Gastroesophageal sphincter (tissue), 4 donors: Measurements from ENCODE around the gene IL18R1. TPM values are rescaled to one million over a fixed set of nuclear protein-coding genes. Genes with fewer than 3 reads are reported as not detected.

ENCODE experiments used
- ATAC-seq: fragments of 150-250 bp; one replicate; pipeline ENCODE4 v1.9.1; 2016; ENCODE audit warnings: mild to moderate bottlenecking, moderate library complexity
- H3K27ac ChIP-seq, 4 donors: fragments of 200-600 bp; sonication (generic) in 3 of 4; 1 replicate in 3 of 4; 2 replicates in 1 of 4; pipeline ENCODE4 v1.5.1; 2016 to 2019
- H3K27me3 ChIP-seq: fragments of 200-600 bp; sonication (generic); one replicate; pipeline ENCODE4 v1.5.1; 2019
- H3K36me3 ChIP-seq, 2 donors: fragments of 200-600 bp; sonication (generic); one replicate each; pipeline ENCODE4 v1.5.1; 2019; ENCODE audit warnings: control low read depth in 1 of 2
- H3K4me1 ChIP-seq, 3 donors: fragments of 200-600 bp; sonication (generic); 1 replicate in 2 of 3; 2 replicates in 1 of 3; pipeline ENCODE4 v1.5.1; 2016 to 2019; ENCODE audit warnings: control low read depth in 2 of 3
- H3K4me3 ChIP-seq, 2 donors: fragments of 200-600 bp; sonication (generic); one replicate each; pipeline ENCODE4 v1.5.1; 2019; ENCODE audit warnings: mild to moderate bottlenecking in 1 of 2, moderate library complexity in 1 of 2
- H3K9me3 ChIP-seq, 3 donors: fragments of 200-600 bp; sonication (generic); one replicate each; pipeline ENCODE4 v1.5.1; 2017 to 2019; ENCODE audit warnings: control low read depth in 2 of 3
- EP300 ChIP-seq: sonication (generic); formaldehyde crosslinking; IDR thresholded peaks from one replicate; pipeline ENCODE4 v1.6.1; 2017; ENCODE audit warnings: antibody characterized with exemption, mild to moderate bottlenecking
- POLR2A ChIP-seq, 2 donors: fragments of 450-650 bp; IDR thresholded peaks; one replicate each; pipeline ENCODE4 v1.6.1; 2017; ENCODE audit warnings: antibody characterized with exemption in 2 of 2, mild to moderate bottlenecking in 2 of 2, moderate library complexity in 1 of 2
- POLR2AphosphoS5 ChIP-seq: sonication (generic); formaldehyde crosslinking; IDR thresholded peaks from one replicate; pipeline ENCODE4 v1.6.1; 2017; ENCODE audit warnings: antibody characterized with exemption
- WGBS, 2 donors: methylation state at CpG; one replicate each; pipeline ENCODE4 v1.1.5; 2018; ENCODE audit warnings: low coverage in 1 of 2; 5-methylcytosine and 5-hydroxymethylcytosine counted together
- total RNA-seq, 4 donors: library from RNA; depleted of rRNA; stranded (reverse); fragments of >200 nt; gene quantifications; one replicate each; pipeline ENCODE4 v1.1.0, GENCODE V29; 2016
- TF ChIP-seq, protein P1 (sequence below), 4 experiments: fragments of 200-600 bp in 2 of 4; fragments of 450-650 bp in 2 of 4; sonication (generic) in 1 of 4; IDR thresholded peaks; one replicate each; pipeline ENCODE4 v1.5.1; 2017 to 2019; ENCODE audit warnings: antibody characterized with exemption in 4 of 4, mild to moderate bottlenecking in 2 of 4, moderate library complexity in 2 of 4

Gene IL18R1
- total RNA-seq, 4 donors from 2014 or later: 2.1 to 14.9 (median 5.0) TPM

- Histone ChIP-seq H3K4me3 (no peak overlapping the region), H3K4me1 (no peaks in the 10 kb centered on the region), H3K9me3 (peaks cover 0 to 22% (median 0%) of the 10 kb centered on the region in 3 donors), H3K27ac (no peak overlapping the region), H3K36me3 (peaks cover 0 to 5% of the 10 kb centered on the region in 2 donors), H3K27me3 (peaks cover 3% of the 10 kb centered on the region)
- no peak for ATAC-seq
- 83 to 91% methylated on average over 1 of the region's 1 CpG for whole genome bisulfite sequencing, 2 donors
- no peak for TF ChIP-seq EP300
- no peak for TF ChIP-seq POLR2A (IDR thresholded peaks at IDR 0.05)
- no peak for TF ChIP-seq POLR2AphosphoS5
- TF ChIP-seq, protein P1, sequence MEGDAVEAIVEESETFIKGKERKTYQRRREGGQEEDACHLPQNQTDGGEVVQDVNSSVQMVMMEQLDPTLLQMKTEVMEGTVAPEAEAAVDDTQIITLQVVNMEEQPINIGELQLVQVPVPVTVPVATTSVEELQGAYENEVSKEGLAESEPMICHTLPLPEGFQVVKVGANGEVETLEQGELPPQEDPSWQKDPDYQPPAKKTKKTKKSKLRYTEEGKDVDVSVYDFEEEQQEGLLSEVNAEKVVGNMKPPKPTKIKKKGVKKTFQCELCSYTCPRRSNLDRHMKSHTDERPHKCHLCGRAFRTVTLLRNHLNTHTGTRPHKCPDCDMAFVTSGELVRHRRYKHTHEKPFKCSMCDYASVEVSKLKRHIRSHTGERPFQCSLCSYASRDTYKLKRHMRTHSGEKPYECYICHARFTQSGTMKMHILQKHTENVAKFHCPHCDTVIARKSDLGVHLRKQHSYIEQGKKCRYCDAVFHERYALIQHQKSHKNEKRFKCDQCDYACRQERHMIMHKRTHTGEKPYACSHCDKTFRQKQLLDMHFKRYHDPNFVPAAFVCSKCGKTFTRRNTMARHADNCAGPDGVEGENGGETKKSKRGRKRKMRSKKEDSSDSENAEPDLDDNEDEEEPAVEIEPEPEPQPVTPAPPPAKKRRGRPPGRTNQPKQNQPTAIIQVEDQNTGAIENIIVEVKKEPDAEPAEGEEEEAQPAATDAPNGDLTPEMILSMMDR (IDR thresholded peaks at IDR 0.05): no peak
These were observed 14.3 kb downstream of the IL18R1 start for GRCh38 chr2:102369866-102370265.

GRCh38 chr2:102376052-102376591, 20.5 kb downstream of the IL18R1 start:
- no peak overlapping the region for H3K4me3 ChIP-seq
- H3K36me3 ChIP-seq: no peaks in the 10 kb centered on the region
- peaks cover 8% of the 10 kb centered on the region for H3K27me3 ChIP-seq
- 62 to 67% methylated on average over 1 of the region's 1 CpG for WGBS, 2 donors
- no peaks in the 10 kb centered on the region for H3K4me1 ChIP-seq
- ATAC-seq: no peak
- no peak overlapping the region for H3K27ac ChIP-seq
- TF ChIP-seq POLR2A (IDR thresholded peaks at IDR 0.05) (no peak), EP300 (no peak), POLR2AphosphoS5 (no peak)
- TF ChIP-seq, protein P1 (IDR thresholded peaks at IDR 0.05): no peak
- no peaks in the 10 kb centered on the region for H3K9me3 ChIP-seq

DNA sequence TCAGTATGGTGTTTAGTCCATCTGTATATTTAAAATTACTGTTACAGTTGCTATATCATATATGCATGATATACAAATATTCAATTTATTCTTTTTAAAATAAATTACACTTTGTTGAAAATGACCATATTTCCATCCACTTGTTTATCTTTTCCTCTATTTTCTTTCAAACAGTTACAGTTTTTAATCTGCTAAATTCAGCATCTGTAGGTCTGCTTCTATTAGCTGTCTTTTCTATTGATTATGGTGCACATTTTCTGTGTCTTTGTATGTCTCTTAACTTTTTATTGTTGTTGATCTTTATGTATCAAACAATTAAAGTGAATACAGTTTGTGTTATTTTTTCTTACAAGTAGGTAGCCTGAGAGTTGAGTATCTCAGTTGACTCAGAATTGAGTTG, 28.1 kb downstream of the IL18R1 start:
- H3K9me3 ChIP-seq: peaks cover 0 to 12% (median 0%) of the 10 kb centered on the region in 3 donors
- TF ChIP-seq, protein P1 (IDR thresholded peaks at IDR 0.05): no peak
- TF ChIP-seq POLR2AphosphoS5: no peak
- TF ChIP-seq POLR2A (IDR thresholded peaks at IDR 0.05): no peak
- TF ChIP-seq EP300: no peak
- no peak overlapping the region for H3K27ac ChIP-seq
- H3K27me3 ChIP-seq: no peaks in the 10 kb centered on the region
- H3K4me3 ChIP-seq: no peak overlapping the region
- no peak for ATAC-seq
- H3K4me1 ChIP-seq: no peaks in the 10 kb centered on the region
- no peaks in the 10 kb centered on the region for H3K36me3 ChIP-seq

DNA sequence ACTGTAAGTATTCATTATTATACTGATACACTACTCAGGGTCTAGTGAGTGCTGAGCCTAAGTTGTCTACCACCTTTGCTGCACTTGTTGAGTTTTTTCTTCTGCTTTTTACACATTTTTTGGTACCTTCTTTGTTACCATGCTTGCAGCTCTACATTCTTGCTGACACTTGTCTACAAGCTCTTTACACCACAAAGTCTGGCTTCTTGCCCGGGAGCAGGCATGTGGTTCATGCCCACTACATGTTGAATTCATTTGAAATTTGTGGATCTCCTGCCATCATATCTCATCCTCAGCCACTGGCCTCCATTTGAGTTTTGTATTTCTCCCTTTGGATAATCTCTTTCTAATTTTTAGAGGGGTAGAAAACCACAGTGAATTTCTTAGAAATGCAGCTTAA, 29.9 kb downstream of the IL18R1 start:
- ATAC-seq: no peak

GRCh38 chr2:102386004-102386403, 30.4 kb downstream of the IL18R1 start:
- Histone ChIP-seq H3K36me3 (no peaks in the 10 kb centered on the region), H3K4me1 (no peaks in the 10 kb centered on the region), H3K27ac (no peak overlapping the region), H3K27me3 (no peaks in the 10 kb centered on the region), H3K4me3 (no peak overlapping the region), H3K9me3 (peaks cover 0 to 12% (median 0%) of the 10 kb centered on the region in 3 donors)
- ATAC-seq: no peak
- WGBS, 2 donors: 40 to 60% methylated on average over 1 to 3 of the region's 3 CpGs
- TF ChIP-seq POLR2AphosphoS5: no peak
- TF ChIP-seq POLR2A (IDR thresholded peaks at IDR 0.05): no peak
- no peak for TF ChIP-seq EP300
- TF ChIP-seq, protein P1 (IDR thresholded peaks at IDR 0.05): no peak

More for the DNA sequence above, 29.9 kb downstream of the IL18R1 start:
- peaks cover 0 to 12% (median 0%) of the 10 kb centered on the region in 3 donors for H3K9me3 ChIP-seq
- WGBS, 2 donors: 83 to 89% methylated on average over 1 of the region's 1 CpG
- H3K27me3 ChIP-seq: no peaks in the 10 kb centered on the region
- H3K27ac ChIP-seq: no peak overlapping the region
- no peaks in the 10 kb centered on the region for H3K36me3 ChIP-seq
- no peaks in the 10 kb centered on the region for H3K4me1 ChIP-seq
- no peak overlapping the region for H3K4me3 ChIP-seq
- TF ChIP-seq EP300: no peak
- TF ChIP-seq POLR2AphosphoS5: no peak
- no peak for TF ChIP-seq POLR2A (IDR thresholded peaks at IDR 0.05)
- TF ChIP-seq, protein P1 (IDR thresholded peaks at IDR 0.05): no peak
